IPS DF 6.9 (cell line): ENCODE results near the gene KIF6.
"Not testable (repeated sequence)": the region's sequence is repeated elsewhere in the genome, so short reads cannot be mapped to it uniquely, and the experiment has no call there.

Experiments used
- DNase-seq: peaks from one replicate; pipeline ENCODE4 v3.0.0-alpha.2; 2013; ENCODE audit warnings: low read depth, low spot score
- H3K27ac ChIP-seq: one replicate; pipeline ENCODE4 v1.5.1; 2013; ENCODE audit warnings: low read length, control low read depth
- H3K27me3 ChIP-seq: 2 replicates; pipeline ENCODE4 v1.6.1; 2013; ENCODE audit warnings: mild to moderate bottlenecking, low read length; ENCODE audit not compliant: control insufficient read depth, insufficient read depth
- H3K36me3 ChIP-seq: 2 replicates; pipeline ENCODE4 v1.6.1; 2013; ENCODE audit warnings: low read length; ENCODE audit not compliant: control insufficient read depth, insufficient read depth
- H3K4me1 ChIP-seq: 2 replicates; pipeline ENCODE4 v1.6.1; 2013; ENCODE audit warnings: low read length; ENCODE audit not compliant: control insufficient read depth, insufficient read depth
- H3K4me3 ChIP-seq: 2 replicates; pipeline ENCODE4 v1.5.1; 2013; ENCODE audit warnings: mild to moderate bottlenecking, low read length
- H3K9me3 ChIP-seq: 2 replicates; pipeline ENCODE4 v1.6.1; 2013; ENCODE audit warnings: low read length, inconsistent platforms; ENCODE audit not compliant: control insufficient read depth, insufficient read depth
- WGBS: extraction: QIAGEN DNeasy Blood & Tissue Kit; methylation state at CpG from one replicate; pipeline ENCODE4 v1.1.7; 2013; ENCODE audit warnings: mixed read lengths, missing lambda C conversion rate; ENCODE audit not compliant: insufficient read length, insufficient coverage; 5-methylcytosine and 5-hydroxymethylcytosine counted together

KIF6 gene

DNA sequence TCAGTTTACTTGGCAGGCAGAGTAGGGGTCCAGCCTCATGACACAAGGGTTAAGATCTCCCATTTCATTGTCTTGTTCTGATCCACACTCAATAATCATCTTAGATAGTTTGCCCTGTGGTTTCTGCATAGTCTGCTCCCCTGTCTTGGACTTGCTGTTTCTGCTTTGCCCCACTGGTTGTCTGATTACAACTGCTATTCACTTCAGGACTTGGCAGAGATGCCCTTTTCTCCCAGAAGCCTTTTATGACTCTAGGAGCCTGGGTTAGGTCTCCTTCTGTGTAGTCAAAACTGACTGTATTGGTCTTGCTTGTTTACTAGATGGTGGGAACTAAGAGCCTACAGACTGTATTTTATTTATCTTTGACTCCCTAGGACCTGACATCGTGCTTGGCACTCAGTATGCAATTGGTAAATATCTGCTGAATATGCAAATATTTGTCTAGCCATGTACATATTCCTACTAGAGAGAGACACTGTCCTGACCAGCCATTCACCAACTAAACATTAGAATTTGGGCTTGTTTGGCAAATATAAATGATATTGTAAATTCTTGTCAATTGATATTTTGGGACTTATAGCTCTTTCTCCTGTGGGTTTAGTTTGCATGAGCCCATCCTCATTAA is 236.8 kb downstream of the KIF6 start:
- WGBS: no CpG with 5 or more reads among the region's 1 CpG

DNA sequence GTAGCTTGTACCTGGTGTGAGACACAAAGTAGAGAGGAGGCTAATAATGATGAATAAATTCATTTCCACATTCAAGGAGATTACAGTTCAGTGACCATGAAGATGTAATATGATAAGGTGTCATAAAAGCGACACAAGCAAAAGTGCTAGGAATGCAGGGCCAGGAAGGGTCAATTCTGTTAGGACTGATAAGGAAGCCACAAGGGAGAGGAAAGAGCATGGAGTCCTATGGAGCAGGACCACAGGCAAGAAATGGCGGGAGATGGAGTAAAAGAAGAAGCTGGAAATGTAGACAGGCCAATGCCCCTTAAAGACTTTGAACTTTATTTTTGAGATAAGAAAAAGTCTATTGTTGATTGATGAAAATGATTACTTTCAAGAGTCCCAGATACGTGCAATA is 240.9 kb downstream of the KIF6 start:
- no peaks in the 10 kb centered on the region for H3K4me1 ChIP-seq
- H3K27me3 ChIP-seq: no peaks in the 10 kb centered on the region
- no peaks in the 10 kb centered on the region for H3K9me3 ChIP-seq
- H3K36me3 ChIP-seq: no peaks in the 10 kb centered on the region
- no CpG with 5 or more reads among the region's 3 CpGs for WGBS
- no peak overlapping the region for H3K4me3 ChIP-seq
- no peak for DNase-seq
- no peak overlapping the region for H3K27ac ChIP-seq

More for the DNA sequence above, 236.8 kb downstream of the KIF6 start:
- Histone ChIP-seq H3K4me1 (no peaks in the 10 kb centered on the region), H3K27me3 (no peaks in the 10 kb centered on the region), H3K36me3 (no peaks in the 10 kb centered on the region), H3K9me3 (no peaks in the 10 kb centered on the region), H3K4me3 (no peak overlapping the region), H3K27ac (no peak overlapping the region)
- DNase-seq: no peak

DNA sequence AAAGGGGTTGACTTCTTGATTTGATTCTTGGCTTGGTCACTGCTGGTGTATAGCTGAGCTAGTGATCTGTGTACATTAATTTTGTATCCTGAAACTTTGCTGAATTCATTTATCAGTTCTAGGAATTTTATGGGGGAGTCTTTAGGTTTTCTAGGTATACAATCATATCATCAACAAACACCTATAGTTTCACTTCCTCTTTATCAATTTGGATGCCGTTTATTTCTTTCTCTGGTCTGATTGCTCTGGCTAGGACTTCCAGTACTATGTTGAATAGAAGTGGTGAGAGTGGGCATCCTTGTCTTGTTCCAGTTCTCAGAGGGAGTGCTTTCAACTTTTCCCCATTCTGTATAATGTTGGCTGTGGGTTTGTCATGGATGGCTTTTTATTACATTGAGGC is 245.4 kb downstream of the KIF6 start:
- not testable (repeated sequence) for H3K4me1 ChIP-seq, DNase-seq, H3K9me3 ChIP-seq, H3K36me3 ChIP-seq, H3K27ac ChIP-seq, H3K27me3 ChIP-seq, H3K4me3 ChIP-seq
- WGBS: no CpG with 5 or more reads among the region's 1 CpG

DNA sequence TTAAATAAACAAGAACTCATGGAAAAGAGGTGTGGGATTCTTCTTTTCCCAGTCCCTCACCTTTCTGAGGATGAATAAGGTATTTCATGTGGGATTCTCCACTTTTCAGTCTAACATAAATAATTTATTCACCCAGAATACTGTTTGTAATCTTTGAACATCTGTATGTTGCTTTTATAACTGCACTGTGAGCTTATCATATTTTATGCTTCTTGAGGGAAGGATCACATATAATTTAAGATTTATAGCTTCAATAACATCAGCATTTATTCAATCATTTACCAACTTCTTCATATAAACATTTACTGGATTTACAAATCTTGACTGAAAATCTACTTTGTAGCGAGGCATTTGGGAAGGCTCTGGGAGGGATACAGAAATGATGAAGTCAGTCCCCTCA is 248.5 kb downstream of the KIF6 start:
- WGBS: no CpG with 5 or more reads among the region's 1 CpG
- no peaks in the 10 kb centered on the region for H3K9me3 ChIP-seq
- no peaks in the 10 kb centered on the region for H3K4me1 ChIP-seq
- DNase-seq: no peak
- H3K27me3 ChIP-seq: no peaks in the 10 kb centered on the region
- H3K4me3 ChIP-seq: no peak overlapping the region
- H3K27ac ChIP-seq: no peak overlapping the region
- H3K36me3 ChIP-seq: no peaks in the 10 kb centered on the region

DNA sequence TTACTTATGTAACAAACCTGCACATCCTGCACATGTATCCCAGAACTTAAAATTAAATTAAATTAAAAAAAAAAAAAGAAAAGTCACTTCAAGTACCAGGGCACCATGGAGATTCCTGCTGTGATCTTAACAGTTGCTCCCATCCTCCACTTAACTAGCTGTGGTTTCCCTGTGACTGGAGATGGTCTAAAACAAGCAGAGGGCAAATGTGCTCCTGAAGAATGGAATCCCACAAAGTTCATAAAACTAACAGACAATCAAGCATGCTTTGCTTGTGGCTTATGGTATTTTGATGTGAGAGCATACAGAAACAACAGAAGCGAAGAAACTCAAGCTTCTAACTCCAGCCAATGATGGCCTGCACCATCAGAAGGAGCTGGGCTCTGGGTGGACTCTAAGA is 249.1 kb downstream of the KIF6 start:
- Histone ChIP-seq H3K4me3 (no peak overlapping the region), H3K27me3 (no peaks in the 10 kb centered on the region), H3K9me3 (no peaks in the 10 kb centered on the region), H3K27ac (no peak overlapping the region), H3K4me1 (no peaks in the 10 kb centered on the region), H3K36me3 (no peaks in the 10 kb centered on the region)
- DNase-seq: no peak
- WGBS: no CpG with 5 or more reads among the region's 1 CpG

DNA sequence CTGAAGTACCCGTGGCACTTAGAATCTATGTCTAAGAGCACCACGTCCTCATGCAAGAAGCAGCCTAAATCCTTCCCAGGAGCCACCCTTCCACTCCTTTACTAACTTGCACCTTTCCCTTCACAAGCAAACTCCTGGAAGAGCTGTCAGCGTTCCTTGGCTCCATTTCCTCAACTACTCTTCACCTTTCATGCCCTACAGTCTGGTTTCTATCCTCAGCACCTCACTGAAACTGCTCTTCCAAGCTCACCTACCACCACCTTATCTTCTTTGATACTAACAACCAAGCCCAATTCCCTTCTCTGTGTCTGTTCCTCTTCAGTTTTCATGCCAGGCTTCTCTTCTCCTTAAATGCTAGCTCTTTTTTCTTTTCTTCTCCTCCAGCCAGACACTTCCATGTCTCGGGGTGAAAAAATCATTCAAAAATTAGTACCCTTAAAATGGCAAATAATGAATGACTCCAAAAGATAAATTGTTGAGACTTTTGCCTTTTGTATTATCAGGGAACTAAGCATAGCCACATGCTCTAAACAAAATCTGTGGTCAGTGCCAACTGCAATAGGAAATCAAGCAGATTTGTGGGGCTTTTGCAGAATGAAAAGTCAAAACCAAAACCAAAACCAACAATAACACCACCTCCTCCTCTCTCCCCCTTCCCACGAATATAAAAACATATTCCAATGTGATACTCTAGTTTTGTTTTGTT is 253.1 kb downstream of the KIF6 start:
- H3K4me1 ChIP-seq: no peaks in the 10 kb centered on the region
- WGBS: 100% methylated on average over 1 of the region's 5 CpGs
- no peaks in the 10 kb centered on the region for H3K9me3 ChIP-seq
- H3K4me3 ChIP-seq: no peak overlapping the region
- H3K36me3 ChIP-seq: no peaks in the 10 kb centered on the region
- no peak for DNase-seq
- no peaks in the 10 kb centered on the region for H3K27me3 ChIP-seq
- H3K27ac ChIP-seq: no peak overlapping the region

DNA sequence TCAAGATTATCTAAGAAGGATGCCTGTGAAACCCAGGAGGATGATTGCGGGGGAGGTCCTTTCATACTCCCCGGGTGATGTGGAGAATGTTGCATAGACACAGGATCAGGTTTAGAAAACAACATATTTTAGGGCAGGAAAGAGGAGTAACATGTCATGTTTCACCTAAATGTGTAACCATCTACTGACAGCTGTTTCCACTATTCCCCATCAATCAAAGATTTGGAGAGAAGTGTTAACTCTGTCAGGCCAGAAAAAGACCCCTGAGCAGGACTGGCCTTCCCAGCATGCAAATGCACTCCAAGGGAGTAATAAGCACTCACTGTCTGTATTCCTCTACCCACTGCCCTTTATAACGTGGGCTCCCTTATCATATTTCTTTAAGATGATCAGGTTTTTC is 254.7 kb downstream of the KIF6 start:
- Histone ChIP-seq H3K4me3 (no peak overlapping the region), H3K9me3 (no peaks in the 10 kb centered on the region), H3K36me3 (no peaks in the 10 kb centered on the region), H3K4me1 (no peaks in the 10 kb centered on the region), H3K27ac (no peak overlapping the region), H3K27me3 (no peaks in the 10 kb centered on the region)
- WGBS: no CpG with 5 or more reads among the region's 3 CpGs
- DNase-seq: no peak

DNA sequence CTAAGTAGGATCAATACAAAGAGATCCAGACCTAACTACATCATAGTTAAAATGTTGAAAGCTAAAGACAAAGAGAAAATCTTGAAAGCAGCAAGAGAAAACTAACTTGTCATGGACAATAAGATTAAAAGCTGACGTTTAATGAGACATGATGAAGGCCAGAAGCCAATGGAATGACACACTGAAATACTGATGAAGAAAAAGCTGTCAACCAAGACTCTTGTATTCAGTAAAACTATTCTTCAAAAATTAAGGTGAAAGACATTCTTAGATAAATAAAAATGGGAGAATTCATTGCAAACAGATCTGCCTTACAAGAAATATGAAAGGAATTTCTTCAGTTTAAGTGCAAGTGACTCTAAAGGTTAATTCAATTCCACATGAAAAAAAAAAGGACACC is 256.8 kb downstream of the KIF6 start:
- Histone ChIP-seq H3K27me3 (no peaks in the 10 kb centered on the region), H3K9me3 (no peaks in the 10 kb centered on the region), H3K4me3 (no peak overlapping the region), H3K36me3 (no peaks in the 10 kb centered on the region), H3K27ac (no peak overlapping the region), H3K4me1 (no peaks in the 10 kb centered on the region)
- whole genome bisulfite sequencing: no CpG with 5 or more reads among the region's 1 CpG
- DNase-seq: no peak

DNA sequence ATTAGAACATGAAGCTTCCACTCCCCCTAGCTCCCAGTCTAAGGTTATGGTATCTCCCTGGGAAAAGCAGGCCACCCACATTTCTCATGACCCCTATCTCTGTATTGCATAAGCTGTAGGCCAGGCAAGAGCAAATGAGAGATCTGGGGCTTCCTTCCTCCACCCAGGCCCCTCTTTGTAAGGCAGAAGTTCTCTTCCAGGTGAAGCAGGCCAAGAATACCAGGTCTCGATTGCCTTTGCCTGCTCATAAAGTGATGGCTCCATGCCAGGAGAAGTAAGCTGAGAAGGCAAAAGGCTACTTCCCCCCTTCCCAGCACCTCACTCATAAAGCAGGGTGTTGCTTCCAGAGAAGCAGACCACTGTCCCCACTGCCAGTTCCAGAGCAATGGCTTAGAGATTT is 258.6 kb downstream of the KIF6 start:
- Histone ChIP-seq H3K27me3 (no peaks in the 10 kb centered on the region), H3K4me3 (no peak overlapping the region), H3K9me3 (no peaks in the 10 kb centered on the region), H3K36me3 (no peaks in the 10 kb centered on the region), H3K27ac (no peak overlapping the region), H3K4me1 (no peaks in the 10 kb centered on the region)
- DNase-seq: no peak
- WGBS: no CpG with 5 or more reads among the region's 1 CpG

DNA sequence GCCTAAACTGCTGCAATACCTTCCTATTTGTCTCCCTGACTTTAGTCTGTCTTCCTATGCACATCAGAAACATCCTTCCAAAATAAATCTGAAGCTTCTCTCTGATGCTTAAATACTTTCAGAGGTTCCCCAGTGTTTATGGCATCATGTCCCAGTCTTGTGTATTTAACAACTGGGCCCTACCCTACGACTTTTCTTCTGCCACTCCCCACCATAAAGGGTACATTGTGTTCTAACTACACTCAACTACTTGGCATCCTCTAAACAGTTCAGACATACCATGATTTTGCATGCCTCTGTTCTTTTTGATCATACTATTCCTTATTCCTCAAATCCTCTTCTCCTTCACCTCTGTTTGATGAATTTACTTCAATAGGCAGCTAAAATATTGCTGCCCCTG is 259.7 kb downstream of the KIF6 start:
- H3K9me3 ChIP-seq: no peaks in the 10 kb centered on the region
- H3K4me3 ChIP-seq: no peak overlapping the region
- DNase-seq: no peak
- H3K4me1 ChIP-seq: no peaks in the 10 kb centered on the region
- H3K36me3 ChIP-seq: no peaks in the 10 kb centered on the region
- H3K27ac ChIP-seq: no peak overlapping the region
- no CpG with 5 or more reads among the region's 1 CpG for WGBS
- no peaks in the 10 kb centered on the region for H3K27me3 ChIP-seq

DNA sequence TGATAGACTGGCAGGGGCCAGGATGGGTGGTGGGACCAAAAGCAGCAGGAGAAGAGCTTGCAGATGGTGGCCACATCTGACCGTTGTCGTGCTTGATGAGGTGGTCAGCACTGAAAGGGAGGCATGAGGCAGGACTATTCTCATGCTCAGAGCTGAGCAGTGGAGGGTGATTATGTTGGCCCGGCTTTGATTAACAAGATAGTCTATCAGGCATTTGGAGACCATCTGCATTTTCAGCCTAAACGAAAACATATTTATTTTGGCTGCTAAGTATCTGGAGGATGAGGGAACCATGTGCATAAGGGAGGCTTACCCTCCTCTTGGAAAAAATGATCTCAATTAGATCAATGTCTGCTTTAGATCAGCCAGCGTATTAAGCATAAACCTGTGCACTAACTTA is 261.1 kb downstream of the KIF6 start:
- Histone ChIP-seq H3K27ac (no peak overlapping the region), H3K4me3 (no peak overlapping the region), H3K27me3 (no peaks in the 10 kb centered on the region), H3K36me3 (no peaks in the 10 kb centered on the region), H3K4me1 (no peaks in the 10 kb centered on the region), H3K9me3 (no peaks in the 10 kb centered on the region)
- no CpG with 5 or more reads among the region's 5 CpGs for WGBS
- DNase-seq: no peak
